HL-60/S4 treated with phorbol 12-myristate 13-acetate at 8.2 ng/mL for 4 days and 3 days (cell line): ENCODE data around the gene BCAR1.
"Not testable (repeated sequence)": the region's sequence is repeated elsewhere in the genome, so short reads cannot be mapped to it uniquely, and the experiment has no call there.

ENCODE experiments used
- in situ Hi-C: fragments of 300-500 bp; cut with MboI; formaldehyde crosslinking; loops from 2 replicates; pipeline ENCODE4 v1.15.0; 2022; ENCODE audit warnings: low sequenced_read_pairs

The BCAR1 gene

DNA sequence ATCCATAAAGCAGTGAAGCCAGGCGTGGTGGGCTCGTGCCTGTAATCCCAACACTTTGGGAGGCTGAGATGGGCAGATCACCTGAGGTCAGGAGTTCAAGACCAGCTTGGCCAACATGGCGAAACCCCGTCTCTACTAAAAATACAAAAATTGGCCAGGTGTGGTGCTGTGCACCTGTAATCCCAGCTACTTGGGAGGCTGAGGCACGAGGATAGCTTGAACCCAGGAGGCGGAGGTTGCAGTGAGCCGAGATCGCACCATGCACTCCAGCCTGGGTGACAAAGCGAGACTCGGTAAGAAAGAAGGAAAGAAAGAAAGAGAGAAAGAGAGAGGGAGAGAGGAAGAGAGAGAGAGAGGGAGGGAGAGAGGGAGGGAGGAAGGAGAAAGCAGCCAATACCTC lies 21.2 kb upstream of the BCAR1 start:
- in situ Hi-C loops: not testable (repeated sequence)

DNA sequence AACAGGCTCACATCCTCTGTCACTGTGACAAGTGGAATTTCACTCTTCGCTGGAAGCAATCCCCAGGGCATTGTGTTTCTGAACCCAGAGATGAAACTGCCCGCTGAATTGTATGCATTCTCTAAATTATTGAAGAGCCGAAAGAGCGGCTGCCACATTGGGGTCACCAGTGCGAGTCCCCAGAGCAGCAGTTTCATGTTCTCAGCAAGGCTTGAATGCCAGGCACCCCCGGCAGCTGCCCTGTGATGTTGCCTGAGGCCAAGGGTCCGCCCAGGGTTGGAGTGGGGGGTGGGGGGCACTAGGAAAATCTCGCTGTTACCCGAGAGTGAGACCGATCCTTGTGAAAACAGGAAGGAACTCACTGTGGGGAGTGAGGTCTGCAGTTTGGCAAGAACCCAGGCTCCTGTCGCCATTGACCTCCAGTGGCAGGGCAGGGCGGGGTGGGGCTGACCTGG lies 20.7 kb upstream of the BCAR1 start:
- in situ Hi-C loops: no loop called here

DNA sequence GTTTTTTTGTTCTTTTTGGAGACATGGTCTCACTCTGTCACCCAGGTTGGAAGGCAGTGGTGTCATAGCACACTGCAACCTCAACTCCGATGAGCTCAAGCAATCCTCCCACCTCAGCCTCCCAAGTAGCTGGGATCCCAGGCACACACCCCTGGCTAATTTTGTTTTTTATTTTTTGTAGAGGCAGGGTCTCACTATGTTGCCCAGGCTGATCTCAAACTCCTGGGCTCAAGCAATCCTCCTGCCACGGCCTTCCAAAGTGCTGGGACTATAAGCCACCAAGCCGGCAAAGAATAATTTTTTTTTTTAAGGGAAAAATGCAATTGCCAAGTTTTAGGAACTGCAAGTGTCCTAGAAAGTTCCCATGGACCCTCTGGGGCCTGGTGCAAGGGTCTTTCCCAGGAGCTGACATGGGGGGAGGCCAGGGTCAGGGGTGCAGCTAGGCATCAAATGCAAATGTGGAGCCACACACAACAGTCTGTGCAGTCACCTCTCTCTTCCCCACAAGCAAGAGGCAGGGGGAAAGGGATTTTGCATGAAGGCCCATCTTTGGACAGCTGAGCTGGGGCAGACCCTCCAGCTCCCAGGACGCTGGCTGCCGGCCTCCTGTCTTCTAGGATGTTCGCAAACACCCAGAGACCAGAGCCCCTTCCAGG lies 20.1 kb upstream of the BCAR1 start:
- in situ Hi-C loops: no loop called here

DNA sequence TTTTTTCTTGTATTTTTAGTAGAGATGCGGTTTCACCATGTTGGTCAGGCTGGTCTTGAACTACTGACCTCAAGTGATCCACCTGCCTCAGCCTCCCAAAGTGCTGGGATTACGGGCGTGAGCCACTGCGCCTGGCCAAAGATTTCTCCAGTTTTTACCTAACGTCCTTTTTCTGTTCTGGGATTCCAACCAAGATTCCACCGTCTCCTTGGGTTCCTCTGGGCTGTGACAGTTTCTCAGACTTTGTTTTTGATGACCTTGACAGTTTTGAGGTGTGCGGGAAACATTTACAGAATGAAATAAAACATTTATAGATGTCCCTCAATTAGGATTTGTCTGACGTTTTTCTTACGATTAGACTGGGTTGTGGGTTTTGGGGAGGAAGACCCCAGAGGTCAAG lies 17.9 kb upstream of the BCAR1 start:
- in situ Hi-C loops: not testable (repeated sequence)

DNA sequence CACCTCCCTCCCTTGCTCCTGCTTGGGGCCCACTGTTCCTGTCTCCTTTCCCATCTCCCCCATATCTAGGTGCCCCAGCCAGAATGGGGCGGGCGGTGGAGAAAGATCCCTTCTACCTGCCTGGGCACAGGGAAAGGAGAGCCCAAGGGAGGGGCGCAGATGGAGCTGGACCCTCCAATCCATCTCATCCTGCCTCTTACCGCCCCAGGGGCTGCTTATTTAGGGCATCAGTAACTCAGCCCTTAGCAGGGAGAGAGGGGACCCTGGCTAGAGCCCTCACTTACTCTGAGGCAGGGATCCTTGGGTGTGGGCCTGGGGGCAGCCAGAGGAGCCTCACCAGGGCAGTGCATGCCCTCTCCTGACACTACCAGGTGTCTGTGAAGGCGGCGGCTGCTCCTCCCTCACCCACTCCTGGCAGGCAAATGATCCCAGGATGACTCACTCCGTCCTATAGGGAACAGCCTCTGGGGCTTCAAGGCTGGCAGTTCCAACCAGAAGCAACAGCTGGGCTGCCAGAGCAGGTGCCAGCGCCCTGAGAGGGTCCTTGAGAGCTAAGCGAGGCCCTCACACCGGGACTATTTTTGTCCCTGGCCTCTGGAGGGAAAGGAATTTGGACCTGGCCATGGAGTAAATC lies 16.3 kb upstream of the BCAR1 start:
- in situ Hi-C loops: no loop called here

DNA sequence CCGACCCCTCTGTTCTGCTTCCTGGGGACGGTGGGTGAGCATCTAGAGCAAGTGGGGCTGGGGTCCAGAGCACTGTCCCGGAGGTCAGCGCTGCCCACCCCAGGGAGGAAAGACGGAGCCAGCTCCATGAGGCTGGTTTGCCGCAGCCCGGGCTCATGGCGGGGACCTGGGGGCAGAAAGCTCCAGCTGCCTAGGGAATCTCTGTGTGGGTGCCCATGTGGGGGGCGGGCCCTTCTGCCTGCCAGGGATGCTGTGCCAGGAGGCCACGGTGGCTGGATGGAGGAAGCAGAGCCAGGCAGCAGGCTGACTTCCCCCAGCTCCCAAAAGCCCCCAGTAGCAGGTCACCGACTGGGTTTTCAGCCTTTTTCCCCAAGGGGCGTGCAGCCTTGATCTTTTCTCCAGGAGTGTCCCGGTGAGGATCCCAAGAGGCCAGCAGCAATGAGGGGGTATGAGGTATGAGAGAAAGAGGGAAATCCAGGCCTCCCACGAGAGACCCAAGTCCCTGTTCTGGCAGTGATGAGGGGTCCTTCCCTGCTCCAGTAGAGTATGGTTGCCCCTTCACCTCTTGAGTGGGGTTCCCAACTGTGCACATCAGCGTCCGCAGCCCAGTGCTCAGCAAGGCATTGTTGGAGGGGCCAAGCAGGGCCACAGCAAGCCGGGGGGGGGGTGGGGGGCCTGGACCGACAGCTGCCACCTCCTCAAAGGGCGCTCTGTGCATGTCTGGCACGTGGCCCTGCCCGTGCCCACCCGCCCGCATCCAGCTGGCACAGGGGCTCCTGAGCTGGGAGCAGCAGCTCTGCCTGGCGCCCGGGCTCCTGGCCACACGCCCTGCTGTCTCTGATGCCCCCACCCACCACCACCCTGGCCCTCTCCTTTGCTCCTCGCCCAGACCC lies 15.6 kb upstream of the BCAR1 start:
- in situ Hi-C loops: no loop called here

DNA sequence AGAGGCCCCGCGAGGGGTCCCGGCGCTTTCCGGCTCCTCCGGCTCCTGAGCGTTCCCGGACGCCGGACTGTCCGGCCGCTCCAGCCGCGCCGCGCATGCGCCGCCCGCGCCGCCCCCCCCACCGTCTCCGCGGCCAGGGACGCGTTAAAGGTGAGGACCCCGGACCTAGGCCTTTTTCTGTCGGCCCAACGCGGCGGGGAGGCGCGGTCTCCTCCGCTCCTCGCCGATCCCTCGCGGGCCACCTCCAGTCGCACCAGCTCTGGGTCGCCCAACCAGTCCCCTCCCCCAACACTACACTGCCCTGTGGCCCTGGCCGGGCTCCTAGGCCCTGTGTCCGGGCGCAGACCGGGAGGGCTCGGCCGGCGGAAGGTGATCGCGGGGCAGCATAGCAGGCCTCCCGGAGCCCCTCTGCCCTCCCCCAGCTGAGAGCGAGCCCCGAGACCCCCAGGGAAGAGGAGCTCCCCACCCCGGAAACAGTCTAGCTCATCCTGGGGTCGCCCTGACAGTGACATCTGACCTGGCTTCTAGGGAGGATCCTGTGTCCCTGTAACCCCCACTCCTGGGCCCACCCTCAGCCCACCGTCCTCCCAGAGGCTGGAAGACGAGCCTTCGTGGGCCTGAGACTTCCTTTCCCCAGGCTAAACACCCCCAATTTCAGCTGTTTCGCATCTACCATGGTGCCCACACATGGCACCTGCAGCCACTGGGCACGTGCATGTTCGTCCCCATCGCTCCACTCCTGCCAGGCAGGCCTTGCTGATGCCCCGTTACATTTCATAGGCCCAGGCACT lies 14.7 kb upstream of the BCAR1 start:
- in situ Hi-C loops: no loop called here

DNA sequence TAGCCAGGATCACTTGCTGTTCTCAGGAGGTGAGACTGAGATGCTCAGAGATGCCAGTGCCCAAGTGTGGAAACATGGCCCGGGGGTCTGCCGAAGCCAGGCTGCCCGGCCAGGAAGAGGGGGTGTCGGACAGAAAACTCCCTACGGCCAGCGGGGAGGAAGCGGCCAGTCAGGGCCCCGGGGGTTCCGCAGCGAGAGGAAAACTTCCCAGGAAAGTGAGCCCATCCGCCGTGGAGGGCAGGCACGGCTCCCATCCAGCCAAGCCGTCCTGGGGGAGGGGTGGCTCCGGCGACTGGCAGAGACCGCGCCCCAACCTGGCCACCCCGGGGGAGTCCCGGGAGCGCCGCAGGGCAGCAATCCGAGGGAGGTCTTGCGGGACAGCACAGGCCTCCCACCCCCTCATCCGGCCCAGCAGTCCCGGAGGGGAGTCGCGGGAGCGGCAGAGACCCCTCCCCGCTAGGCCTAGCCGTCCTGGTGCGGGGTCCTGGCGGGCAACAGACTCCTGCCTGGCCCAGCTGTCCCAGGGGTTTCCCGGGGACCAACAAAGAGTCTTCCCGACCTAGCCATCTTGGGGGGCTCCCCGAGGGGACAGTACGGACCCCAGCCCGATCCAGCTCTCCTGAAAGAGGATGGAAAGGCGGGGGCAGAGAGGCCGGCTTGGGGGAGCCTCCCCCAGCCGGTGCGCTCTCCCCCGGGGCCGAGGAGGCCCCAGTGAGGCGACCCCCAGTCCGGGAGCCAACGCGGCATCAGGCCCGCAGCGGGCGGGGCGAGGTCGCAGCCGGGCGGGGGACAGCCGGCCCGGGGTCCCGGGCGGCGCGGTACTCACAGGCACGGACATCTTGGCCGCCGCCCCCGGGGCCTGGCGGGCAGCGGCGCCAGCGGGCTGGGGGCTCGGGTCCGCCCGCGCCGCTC lies 13.8 kb upstream of the BCAR1 start:
- in situ Hi-C loops: no loop called here

DNA sequence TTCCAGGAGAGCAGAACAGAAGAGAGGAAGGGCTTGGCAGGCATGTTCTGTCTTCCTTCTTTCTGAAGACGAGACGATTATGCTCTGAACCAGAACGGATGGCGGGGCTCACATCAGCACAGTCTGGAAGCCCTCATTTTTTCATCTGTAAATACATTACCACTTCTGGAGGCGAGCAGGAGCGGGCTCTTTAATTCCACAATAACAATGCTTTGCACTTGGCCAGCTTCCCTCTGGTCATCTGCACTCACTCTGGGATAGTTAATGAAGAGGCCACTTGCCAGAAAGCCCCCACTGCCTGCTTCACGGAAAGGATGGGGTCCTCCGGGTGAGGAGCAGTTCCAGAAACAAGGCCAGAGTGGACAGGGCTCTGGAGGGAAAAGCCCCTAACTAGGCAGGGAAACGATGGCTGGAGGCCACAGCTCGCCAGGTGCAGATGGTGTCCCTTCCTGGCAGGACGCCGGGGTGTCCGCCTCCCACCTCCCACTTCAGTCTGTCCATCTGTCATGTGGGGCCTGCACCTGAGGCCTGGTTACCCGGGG lies 13.1 kb upstream of the BCAR1 start:
- in situ Hi-C loops: no loop called here

DNA sequence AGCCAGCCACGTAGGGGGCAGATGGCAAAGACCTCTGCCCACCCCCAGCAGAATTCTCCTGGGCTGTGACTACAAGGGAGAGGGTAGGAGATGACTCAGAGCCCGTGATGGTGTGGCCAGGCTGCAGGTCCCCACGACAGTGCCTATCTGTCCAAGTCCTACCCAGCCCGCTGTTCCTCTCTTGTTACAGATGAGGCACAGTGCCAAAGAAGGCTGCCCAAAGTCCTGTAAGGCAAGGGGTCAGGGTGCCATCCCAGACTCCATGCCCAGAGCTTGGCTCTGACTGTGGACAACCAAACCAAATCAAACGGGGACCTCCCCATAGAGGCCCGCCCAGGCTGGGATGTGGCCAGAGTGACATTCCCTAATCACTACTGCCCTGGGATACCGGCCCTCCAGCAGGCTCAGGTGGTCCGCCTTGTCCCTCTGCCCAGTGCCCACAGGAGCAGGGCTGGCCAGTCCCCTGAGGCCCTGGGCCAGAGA lies 12.6 kb upstream of the BCAR1 start:
- in situ Hi-C loops: no loop called here

DNA sequence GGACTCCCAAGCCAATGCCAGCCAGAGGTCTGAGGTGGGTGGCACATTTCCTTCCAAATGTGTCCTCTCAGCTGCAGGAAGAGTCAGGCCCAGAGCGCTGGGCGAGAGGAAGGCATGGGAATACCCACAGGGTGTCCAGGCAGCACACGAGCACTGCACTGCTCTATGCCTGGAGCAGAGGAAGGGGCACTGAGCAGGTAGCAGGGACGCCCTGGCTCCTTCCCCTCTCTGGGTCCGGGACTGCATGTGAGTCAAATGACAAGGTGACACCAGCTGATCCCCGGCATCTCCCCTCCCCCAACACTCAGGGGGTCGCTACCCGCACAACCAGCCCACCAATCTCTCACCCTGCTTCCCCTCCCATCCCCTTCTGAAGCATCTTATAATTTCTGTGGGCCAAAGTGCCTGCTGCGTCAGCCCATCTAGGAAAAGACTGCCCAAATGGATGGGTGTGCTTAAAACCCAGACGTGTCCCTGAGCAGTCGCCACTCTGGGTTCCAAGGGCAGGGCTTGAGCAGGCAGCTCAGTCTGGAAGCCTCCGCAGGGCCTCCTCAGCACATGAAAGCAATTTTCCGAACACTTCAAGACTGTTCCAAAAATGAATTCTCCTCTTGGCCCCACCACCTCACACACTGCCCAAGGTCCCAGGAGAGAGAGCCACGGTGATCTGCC lies 12.0 kb upstream of the BCAR1 start:
- in situ Hi-C loops: no loop called here

DNA sequence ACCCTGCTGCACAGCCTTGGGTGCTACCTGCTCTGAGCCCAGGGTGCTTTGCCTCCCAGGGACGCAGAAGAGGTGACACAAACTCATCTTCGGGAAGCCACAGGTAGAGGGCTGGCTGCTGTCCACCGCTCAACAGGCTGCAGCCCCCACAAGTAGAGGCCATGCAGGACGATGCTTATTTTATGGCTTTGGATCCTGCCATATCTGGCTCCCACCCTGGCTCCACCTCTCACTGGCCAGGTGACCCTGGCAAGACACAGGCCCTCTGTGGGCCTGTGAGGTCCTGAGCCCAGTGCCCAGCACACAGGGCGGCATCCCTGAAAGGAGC lies 11.3 kb upstream of the BCAR1 start:
- in situ Hi-C loops: no loop called here

DNA sequence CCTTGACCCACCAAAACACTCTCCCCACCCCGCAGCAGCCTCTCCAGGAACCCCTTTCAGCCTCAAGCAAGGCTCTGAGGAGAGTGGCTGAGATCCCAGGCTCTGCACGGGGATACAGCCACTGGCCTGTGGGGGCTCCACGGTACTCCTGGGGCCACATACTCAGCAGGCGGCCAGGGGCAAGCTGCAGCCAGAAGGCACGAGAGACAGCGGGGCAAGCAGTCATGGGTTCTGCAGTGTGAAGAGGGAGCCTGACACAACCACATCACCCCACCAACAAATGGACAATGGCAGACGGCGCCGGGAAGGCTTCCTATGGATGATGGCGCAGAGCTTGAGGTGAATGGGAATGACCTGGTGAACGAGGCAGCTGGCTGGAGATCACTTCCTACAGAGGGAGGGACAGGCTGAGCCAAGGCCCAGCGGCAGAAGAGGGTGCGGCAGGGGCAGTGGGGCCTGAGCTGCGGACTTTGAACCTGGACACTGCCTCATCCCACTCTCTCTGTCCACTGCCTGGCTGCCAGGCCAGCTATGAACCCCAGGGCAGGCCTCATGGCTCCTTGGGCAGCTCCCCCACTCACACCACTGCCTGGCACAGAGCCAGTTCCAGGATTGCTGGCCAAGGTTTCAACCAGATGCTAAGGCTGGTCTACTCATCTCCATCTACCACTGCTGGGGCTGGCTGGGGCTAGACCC lies 10.8 kb upstream of the BCAR1 start:
- in situ Hi-C loops: no loop called here

DNA sequence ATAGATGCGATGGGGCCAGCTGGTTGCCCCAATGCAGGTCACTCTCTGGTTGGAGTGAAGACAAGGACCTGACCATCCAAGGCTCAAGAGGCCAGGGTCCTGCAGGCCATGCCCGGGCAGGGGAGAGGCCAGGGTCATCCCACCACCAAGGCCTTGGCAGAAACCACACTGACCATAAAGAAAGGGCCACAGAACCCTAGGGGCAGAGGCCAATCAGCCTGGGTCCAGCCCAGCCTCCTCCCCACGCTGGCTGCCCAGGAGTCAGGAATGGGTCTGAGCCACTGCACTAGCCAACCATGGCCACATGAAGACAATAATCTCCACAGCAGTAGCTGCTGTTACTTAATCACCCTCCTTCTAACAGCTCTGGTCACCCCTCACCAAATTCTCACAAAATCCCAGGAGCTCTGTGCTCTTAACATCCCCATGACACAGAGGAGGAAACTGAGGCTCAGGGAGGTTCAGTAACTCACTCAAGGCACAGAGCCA lies 10.2 kb upstream of the BCAR1 start:
- in situ Hi-C loops: no loop called here

DNA sequence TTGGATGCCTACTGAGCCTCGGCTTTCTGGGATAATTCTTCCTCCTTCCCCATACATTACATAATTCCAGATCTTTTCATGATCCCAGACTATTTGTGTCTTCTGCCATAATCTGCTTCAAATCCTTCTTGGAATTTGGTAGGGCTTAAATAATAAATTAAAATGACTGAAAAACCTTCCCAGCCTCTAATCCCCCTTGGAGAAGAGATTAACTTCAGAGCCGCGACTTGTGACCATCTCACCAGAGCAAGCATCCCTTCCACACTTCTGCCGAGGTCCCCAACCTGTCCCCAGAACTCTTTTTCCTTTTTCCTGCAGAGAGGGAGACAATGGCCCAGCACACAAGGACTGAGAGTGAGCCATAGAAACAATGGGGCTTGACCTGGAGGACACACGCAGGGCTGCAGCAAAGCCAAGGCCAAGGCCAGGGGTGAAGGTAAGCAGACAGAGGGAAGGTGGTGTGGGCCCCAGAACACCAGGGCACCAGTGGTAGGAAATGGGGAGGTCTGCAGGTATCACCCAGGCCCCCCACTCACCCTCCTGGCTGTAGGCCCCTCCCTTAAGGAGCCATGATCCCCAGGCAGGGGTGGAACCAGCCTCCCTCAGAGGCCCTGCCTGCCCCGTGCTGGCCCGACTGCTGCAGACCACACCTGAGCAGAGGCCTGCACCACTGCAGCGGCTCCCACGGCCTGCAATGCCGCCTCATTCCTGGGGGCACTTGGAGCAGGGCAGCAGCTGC lies 9.6 kb upstream of the BCAR1 start:
- in situ Hi-C loops: no loop called here

DNA sequence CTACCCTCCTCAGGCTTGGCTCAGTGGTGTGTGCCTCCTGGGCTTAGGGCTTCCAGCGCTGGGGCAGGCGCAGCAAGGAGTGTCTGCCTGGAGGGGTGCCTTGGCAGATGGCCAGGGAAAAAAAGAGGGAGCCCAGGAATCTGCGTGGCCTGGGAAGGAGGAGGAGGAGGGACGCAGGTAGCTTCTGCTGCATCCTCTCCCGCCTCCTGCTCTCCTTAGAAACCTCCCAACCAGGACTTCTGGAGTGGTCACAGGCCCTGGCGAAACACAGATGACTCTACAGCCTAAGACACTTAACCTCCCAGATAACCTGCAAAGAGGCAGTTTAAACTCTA lies 7.3 kb upstream of the BCAR1 start:
- in situ Hi-C loops: no loop called here

DNA sequence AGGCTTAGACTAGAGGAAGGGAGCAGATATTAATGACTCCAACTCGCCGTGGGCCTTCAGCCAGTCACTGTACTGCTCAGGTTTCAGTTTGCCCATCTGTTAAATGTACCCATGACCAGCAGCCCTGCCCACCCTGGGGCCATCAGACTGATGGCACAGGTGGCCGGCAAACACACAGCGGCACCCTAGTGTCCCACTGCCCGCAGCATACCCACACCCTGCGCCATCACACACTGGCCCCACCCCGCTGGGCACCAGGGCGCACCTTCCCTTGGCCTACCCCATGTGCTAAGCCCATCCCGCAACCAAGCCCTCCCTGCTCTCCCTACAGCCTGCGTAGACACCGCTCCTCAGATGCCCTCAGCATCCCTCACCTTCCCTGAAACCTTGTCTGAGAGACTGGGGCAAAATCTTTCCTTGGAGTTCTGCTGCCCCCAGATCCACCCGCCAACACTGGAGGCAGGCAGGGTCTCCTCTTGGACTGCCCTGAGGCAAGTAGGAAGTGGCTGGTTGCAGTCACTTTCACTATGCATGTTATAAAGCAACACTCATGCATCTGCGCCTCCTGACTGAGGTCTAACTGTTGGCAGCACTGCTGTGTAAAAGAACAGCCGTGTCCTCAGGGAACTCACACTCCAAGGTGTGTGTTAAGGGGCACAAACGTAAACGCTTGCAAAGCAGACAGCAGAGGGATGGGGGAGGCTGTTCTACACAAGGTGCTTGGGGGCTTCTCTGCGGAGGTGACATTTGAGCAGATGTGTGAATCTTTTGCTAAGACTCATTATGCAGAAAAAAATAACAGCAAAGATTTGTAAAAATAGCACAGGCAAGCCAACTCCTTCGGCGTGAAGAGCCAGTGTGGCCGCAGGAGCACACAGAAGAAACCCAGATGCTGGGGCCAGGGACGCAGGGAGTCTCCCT lies 6.7 kb upstream of the BCAR1 start:
- in situ Hi-C loops: no loop called here
